C4-2B (cell line): ENCODE results near the gene BMPR1B.

ENCODE experiments used
- H3K27ac ChIP-seq: fragments of 450-650 bp; 2 replicates; pipeline ENCODE4 v1.5.1; 2017
- ZFX ChIP-seq: fragments of 450-650 bp; IDR thresholded peaks from 2 replicates; pipeline ENCODE4 v1.6.1; 2017
- TF ChIP-seq, protein P1 (sequence below): fragments of 450-650 bp; conservative IDR thresholded peaks from 2 replicates; pipeline ENCODE4 v1.5.1; 2017; ENCODE audit warnings: mild to moderate bottlenecking

Gene BMPR1B

DNA sequence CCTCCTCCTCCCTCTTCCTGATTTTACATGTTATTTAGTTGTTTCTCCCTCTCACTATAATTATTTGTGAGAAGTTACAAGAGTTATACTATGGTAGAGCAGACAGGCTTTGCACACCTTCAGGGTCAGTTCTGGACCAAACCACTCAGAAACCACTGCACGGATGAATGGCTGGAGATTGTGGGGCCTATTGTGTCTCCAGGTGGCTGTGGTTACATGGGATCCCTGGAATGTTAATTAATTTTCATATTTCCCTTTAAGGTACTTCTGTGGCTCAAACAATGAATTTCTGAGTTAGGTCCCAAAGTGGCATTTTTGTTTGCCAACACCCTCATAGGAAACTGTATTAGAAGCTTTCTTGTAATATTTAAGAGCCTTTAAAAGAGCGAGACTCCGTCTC is 151.9 kb downstream of the BMPR1B start:
- TF ChIP-seq, protein P1, sequence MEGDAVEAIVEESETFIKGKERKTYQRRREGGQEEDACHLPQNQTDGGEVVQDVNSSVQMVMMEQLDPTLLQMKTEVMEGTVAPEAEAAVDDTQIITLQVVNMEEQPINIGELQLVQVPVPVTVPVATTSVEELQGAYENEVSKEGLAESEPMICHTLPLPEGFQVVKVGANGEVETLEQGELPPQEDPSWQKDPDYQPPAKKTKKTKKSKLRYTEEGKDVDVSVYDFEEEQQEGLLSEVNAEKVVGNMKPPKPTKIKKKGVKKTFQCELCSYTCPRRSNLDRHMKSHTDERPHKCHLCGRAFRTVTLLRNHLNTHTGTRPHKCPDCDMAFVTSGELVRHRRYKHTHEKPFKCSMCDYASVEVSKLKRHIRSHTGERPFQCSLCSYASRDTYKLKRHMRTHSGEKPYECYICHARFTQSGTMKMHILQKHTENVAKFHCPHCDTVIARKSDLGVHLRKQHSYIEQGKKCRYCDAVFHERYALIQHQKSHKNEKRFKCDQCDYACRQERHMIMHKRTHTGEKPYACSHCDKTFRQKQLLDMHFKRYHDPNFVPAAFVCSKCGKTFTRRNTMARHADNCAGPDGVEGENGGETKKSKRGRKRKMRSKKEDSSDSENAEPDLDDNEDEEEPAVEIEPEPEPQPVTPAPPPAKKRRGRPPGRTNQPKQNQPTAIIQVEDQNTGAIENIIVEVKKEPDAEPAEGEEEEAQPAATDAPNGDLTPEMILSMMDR: no peak
- no peak for TF ChIP-seq ZFX
- no peak overlapping the region for H3K27ac ChIP-seq

DNA sequence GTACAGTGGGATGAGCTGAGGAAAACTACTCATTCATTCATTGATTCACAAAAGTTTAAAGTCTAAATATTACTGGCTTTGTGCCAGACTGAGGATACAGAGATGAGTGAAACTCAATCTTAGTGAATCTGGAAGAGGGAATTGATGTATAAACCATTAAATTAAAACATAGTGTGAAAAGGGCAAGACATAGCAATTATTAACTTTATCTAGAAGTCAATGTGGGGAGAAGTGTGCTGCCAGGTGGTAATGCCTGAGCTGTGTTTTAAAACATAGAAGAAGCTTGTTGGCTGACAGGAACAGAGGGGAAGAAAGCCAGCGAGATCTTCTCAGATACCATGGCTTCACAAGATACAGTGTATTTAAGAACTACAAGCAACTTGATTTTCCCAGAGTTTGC is 153.4 kb downstream of the BMPR1B start:
- TF ChIP-seq, protein P1: no peak
- no peak for TF ChIP-seq ZFX

DNA sequence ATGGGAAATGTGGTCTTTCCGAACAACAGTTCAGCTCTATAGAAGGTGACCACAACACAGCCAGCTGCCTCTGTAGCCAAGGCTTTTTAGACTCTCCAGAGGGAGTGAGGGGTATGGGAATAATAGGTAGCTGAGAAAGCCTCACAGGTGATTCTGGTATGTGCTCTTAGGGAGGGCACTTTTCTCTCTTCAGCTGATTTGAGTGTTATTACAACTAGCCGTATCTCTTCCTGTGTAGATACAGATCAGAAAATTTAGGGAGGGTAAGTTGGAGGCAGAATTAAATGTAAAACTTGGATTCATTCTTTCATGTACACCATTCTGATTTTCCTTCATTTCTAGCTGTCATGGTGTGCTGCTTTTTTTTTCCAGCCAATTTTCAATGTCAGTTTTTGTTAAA is 154.9 kb downstream of the BMPR1B start:
- H3K27ac ChIP-seq: no peak overlapping the region
- TF ChIP-seq, protein P1: no peak
- no peak for TF ChIP-seq ZFX

More for the DNA sequence above, 153.4 kb downstream of the BMPR1B start:
- H3K27ac ChIP-seq: no peak overlapping the region

DNA sequence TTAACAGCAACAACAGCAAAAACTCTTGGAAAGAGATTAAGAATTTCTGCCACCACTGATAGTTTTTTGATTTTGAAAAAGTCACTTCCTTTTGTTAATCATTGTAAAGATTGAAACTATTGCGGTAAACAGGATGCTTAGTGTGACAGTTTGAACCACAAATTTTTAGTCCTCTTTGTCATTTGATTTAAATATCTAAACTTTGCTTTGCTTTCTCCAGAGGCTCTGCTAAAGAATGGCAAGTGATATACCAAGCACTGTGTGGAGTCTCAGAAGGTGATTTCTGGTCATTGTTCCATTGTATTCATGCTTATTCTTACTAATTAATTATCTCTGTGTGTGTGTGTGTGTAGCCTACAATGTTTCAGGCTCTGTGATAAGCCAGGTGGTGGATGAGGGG is 155.6 kb downstream of the BMPR1B start:
- H3K27ac ChIP-seq: no peak overlapping the region
- TF ChIP-seq ZFX: no peak
- TF ChIP-seq, protein P1: no peak

DNA sequence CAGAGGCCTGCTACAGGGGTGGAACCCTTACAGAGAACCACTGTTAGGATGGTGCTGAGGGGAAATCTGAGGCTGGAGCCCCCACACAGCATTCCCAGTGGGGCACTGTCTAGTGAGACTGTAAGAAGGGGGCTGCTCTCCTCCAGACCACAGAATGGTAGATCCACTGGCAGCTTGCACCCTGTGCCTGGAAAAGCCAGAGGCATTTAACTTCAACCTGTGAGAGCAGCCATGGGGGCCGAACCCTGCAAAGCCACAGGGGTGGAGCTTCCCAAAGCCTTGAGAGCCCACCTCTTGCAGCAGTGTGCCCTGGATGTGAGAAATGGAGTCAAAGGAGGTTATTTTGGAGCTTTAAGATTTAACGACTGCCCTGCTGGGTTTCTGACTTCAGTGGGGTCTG is 159.4 kb downstream of the BMPR1B start:
- TF ChIP-seq, protein P1: no peak
- TF ChIP-seq ZFX: no peak
- H3K27ac ChIP-seq: no peak overlapping the region

DNA sequence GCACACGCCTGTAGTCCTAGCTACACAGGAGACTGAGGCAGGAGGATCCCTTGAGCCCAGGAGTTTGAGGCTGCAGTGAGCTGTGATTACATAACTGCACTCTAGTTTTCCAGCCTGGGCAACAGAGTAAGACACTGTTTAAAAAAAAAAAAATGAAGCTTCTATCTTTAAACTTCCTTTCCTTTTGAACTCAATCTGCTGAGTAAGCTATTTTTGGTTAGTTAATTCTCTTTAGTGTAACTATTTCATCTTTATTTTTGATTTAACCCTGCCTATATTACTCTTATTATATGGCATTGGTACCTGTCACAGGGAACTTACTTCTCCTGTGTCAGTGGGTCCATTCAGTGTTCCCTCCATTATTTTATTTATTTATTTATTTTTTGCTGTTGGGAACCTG is 160.8 kb downstream of the BMPR1B start:
- no peak overlapping the region for H3K27ac ChIP-seq
- TF ChIP-seq, protein P1: no peak

DNA sequence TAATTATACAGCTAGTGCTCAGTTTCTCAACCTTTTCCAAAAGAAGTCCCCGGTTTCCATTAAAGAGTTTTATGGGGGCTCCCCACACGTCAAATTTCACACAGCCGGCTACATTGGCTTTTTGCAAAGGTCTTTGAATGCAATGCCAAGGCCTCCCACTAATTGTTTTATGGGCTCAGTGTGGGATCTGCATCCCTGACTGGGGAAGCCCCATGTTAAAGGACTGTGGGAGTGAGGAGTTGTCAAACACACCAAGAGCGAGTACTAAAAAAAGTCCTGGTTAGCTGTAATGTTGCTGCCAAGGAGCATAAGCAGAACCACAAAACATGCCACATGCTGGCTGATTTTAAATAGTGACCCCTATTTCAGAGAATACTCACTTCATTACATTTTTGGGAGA is 162.6 kb downstream of the BMPR1B start:
- no peak for TF ChIP-seq ZFX
- TF ChIP-seq, protein P1: no peak
- H3K27ac ChIP-seq: no peak overlapping the region
